ENCODE measurements around the gene C6orf132.

C6orf132 gene

GRCh38 chr6:42103216-42103615 is 39.2 kb downstream of the C6orf132 start:
- DNase-seq = no peak

- no peak for DNase-seq
Measured at GRCh38 chr6:42101186-42101657, 41.2 kb downstream of the C6orf132 start.

GRCh38 chr6:42100029-42100901 is 42.2 kb downstream of the C6orf132 start:
- DNase-seq = no peak

GRCh38 chr6:42099340-42100028 is 42.9 kb downstream of the C6orf132 start:
- no peak for DNase-seq

- DNase-seq = no peak
Measured at GRCh38 chr6:42095776-42096541, 46.5 kb downstream of the C6orf132 start.

- DNase-seq = no peak
Measured at GRCh38 chr6:42095094-42095493, 47.3 kb downstream of the C6orf132 start.

- DNase-seq = no peak
Measured at GRCh38 chr6:42093582-42094329, 48.7 kb downstream of the C6orf132 start.

- no peak for DNase-seq
Measured at GRCh38 chr6:42091718-42092023, 50.7 kb downstream of the C6orf132 start.

GRCh38 chr6:42090819-42091717 is 51.4 kb downstream of the C6orf132 start:
- DNase-seq = no peak

GRCh38 chr6:42088101-42088591 is 54.3 kb downstream of the C6orf132 start:
- no peak for DNase-seq

GRCh38 chr6:42086046-42087035 is 56.1 kb downstream of the C6orf132 start:
- DNase-seq = no peak

- no peak for DNase-seq
Measured at GRCh38 chr6:42084889-42085288, 57.5 kb downstream of the C6orf132 start.

GRCh38 chr6:42083530-42083929 is 58.9 kb downstream of the C6orf132 start:
- DNase-seq = no peak

GRCh38 chr6:42079941-42080464 is 62.4 kb downstream of the C6orf132 start:
- no peak for DNase-seq

GRCh38 chr6:42078386-42078785 is 64.0 kb downstream of the C6orf132 start:
- DNase-seq = no peak

- DNase-seq = peak; percentile 49
Measured at GRCh38 chr6:42075159-42075838, 67.1 kb downstream of the C6orf132 start.

- no peak for DNase-seq
Measured at GRCh38 chr6:42073287-42073686, 69.1 kb downstream of the C6orf132 start.

- no peak for DNase-seq
Measured at GRCh38 chr6:42071881-42072583, 70.4 kb downstream of the C6orf132 start.

All from NCI-H1694 (cell line).